HG03575 (cell line): ENCODE results near the gene COL6A2.
"Not testable (repeated sequence)": the region's sequence is repeated elsewhere in the genome, so short reads cannot be mapped to it uniquely, and the experiment has no call there.

Experiments
- ATAC-seq: cut with Tn5 transposase; IDR thresholded peaks from one replicate; pipeline ENCODE4 v1.9.1; 2021; ENCODE audit not compliant: unreplicated experiment, insufficient number of reproducible peaks, low FRiP score; ENCODE audit errors: extremely low read depth

Gene COL6A2

GRCh38 chr21:46076724-46077123, 21.2 kb upstream of the COL6A2 start:
- not testable (repeated sequence) for ATAC-seq

- ATAC-seq = no peak
Measured at GRCh38 chr21:46077674-46078101, 20.2 kb upstream of the COL6A2 start.

- ATAC-seq = no peak
Measured at GRCh38 chr21:46078322-46078977, 19.5 kb upstream of the COL6A2 start.

- ATAC-seq = no peak
Measured at GRCh38 chr21:46078978-46079351, 18.9 kb upstream of the COL6A2 start.

- no peak for ATAC-seq
Measured at GRCh38 chr21:46079352-46080170, 18.4 kb upstream of the COL6A2 start.

GRCh38 chr21:46080171-46081021, 17.5 kb upstream of the COL6A2 start:
- ATAC-seq = no peak

GRCh38 chr21:46081022-46081861, 16.7 kb upstream of the COL6A2 start:
- ATAC-seq = no peak

GRCh38 chr21:46081862-46082712, 15.8 kb upstream of the COL6A2 start:
- no peak for ATAC-seq

- ATAC-seq = no peak
Measured at GRCh38 chr21:46082713-46082962, 15.3 kb upstream of the COL6A2 start.

GRCh38 chr21:46082963-46083790, 14.7 kb upstream of the COL6A2 start:
- no peak for ATAC-seq

GRCh38 chr21:46083791-46084561, 13.9 kb upstream of the COL6A2 start:
- ATAC-seq = no peak

- ATAC-seq = no peak
Measured at GRCh38 chr21:46084709-46085108, 13.2 kb upstream of the COL6A2 start.

GRCh38 chr21:46085259-46085658, 12.7 kb upstream of the COL6A2 start:
- ATAC-seq = not testable (repeated sequence)

GRCh38 chr21:46087641-46088040, 10.3 kb upstream of the COL6A2 start:
- no peak for ATAC-seq

GRCh38 chr21:46088189-46088588, 9.7 kb upstream of the COL6A2 start:
- no peak for ATAC-seq

GRCh38 chr21:46089285-46089684, 8.6 kb upstream of the COL6A2 start:
- no peak for ATAC-seq

GRCh38 chr21:46091118-46091517, 6.8 kb upstream of the COL6A2 start:
- ATAC-seq = no peak
